Chondrocyte (in vitro differentiated cells): ENCODE measurements around the gene UBASH3B. TPM values are rescaled to one million over a fixed set of nuclear protein-coding genes. Genes with fewer than 3 reads are reported as not detected.

ENCODE experiments used
- DNase-seq: peaks from one replicate; pipeline ENCODE4 v3.0.0; 2021; ENCODE audit warnings: mixed read lengths, low spot score
- H3K27ac Mint-ChIP-seq: one replicate; pipeline ENCODE4 v1.8.0; 2021; ENCODE audit warnings: mild to moderate bottlenecking, moderate library complexity, mixed read lengths; ENCODE audit not compliant: unreplicated experiment
- H3K27me3 Mint-ChIP-seq: 2 replicates; pipeline ENCODE4 v1.8.0; 2021; ENCODE audit warnings: low read depth, mixed read lengths
- H3K36me3 Mint-ChIP-seq: 2 replicates; pipeline ENCODE4 v1.8.0; 2021; ENCODE audit warnings: low read depth, mixed read lengths
- H3K4me1 Mint-ChIP-seq: 2 replicates; pipeline ENCODE4 v1.8.0; 2021; ENCODE audit warnings: low read depth, mild to moderate bottlenecking, mixed read lengths
- H3K4me3 Mint-ChIP-seq: one replicate; pipeline ENCODE4 v1.8.0; 2021; ENCODE audit warnings: mild to moderate bottlenecking, moderate library complexity, mixed read lengths; ENCODE audit not compliant: unreplicated experiment
- H3K9me3 Mint-ChIP-seq: 2 replicates; pipeline ENCODE4 v1.8.0; 2021; ENCODE audit warnings: low read depth, mixed read lengths
- CTCF ChIP-seq: fragments of 200-600 bp; sonication (generic); IDR thresholded peaks from 2 replicates; pipeline ENCODE4 v1.5.0; 2021; ENCODE audit warnings: antibody characterized with exemption, mild to moderate bottlenecking, moderate library complexity
- total RNA-seq: library from RNA; stranded (reverse); gene quantifications from 3 replicates; pipeline ENCODE4 v1.2.1, GENCODE V29; 2021

The UBASH3B gene
- total RNA-seq, 1 donor from 2014 or later: 14.4 TPM

DNA sequence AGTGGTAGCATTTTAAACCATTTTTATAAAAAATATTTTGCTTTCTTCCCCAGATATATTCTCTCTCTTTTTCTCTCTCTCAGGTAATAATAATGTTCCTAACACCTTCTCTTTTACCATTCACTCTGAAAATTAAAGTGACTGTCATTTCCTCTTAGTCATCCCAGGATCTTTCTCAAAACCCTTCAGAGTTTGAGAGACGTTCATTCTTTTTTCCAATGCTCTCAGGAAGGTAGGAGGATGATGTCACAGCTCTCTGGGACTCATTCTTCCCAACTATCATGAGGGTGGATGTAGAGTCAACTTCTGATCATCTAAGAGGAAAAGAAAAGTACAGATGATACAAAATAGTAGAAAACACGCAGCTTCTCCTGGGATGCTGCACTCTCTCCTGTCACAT lies 122.6 kb downstream of the UBASH3B start:
- Mint-ChIP-seq H3K9me3 (no peaks in the 10 kb centered on the region), H3K36me3 (peaks cover 1% of the 10 kb centered on the region), H3K4me1 (peaks cover 34% of the 10 kb centered on the region), H3K4me3 (no peak overlapping the region), H3K27ac (no peak overlapping the region), H3K27me3 (no peaks in the 10 kb centered on the region)
- no peak for TF ChIP-seq CTCF
- no peak for DNase-seq

DNA sequence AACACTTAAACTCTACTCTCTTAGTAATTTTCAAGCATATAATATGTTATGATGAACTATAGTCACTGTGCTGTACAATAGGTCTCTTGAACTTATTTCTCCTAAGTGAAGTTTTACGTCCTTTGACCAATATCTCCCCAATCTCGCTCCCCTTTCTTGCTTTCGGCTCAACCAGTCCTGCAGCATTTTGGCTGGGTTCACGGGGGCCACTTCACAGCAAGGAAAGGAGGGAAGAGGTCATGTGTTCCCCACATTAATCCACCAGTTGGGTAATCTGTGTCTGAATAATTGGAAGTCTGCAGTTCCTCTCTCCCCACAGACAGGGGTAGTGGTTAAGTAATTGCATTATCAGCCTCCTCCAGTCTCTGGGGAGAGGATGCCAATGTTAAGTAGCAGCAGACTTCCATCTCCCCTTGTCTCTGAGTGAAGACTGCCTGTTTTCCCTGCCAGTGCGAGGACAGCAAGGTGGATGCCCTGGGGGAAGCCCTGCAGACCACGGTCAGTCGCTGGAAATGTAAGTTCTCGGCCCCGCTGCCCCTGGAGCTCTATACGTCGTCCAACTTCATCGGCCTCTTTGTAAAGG lies 123.6 kb downstream of the UBASH3B start:
- peaks cover 27% of the 10 kb centered on the region for H3K4me1 Mint-ChIP-seq
- no peaks in the 10 kb centered on the region for H3K9me3 Mint-ChIP-seq
- peaks cover 1% of the 10 kb centered on the region for H3K36me3 Mint-ChIP-seq
- TF ChIP-seq CTCF: no peak
- DNase-seq: no peak
- H3K27ac Mint-ChIP-seq: no peak overlapping the region
- no peaks in the 10 kb centered on the region for H3K27me3 Mint-ChIP-seq
- no peak overlapping the region for H3K4me3 Mint-ChIP-seq

GRCh38 chr11:122780296-122780949 lies 124.9 kb downstream of the UBASH3B start:
- Mint-ChIP-seq H3K4me3 (no peak overlapping the region), H3K27me3 (no peaks in the 10 kb centered on the region), H3K4me1 (peaks cover 39% of the 10 kb centered on the region), H3K36me3 (peaks cover 1% of the 10 kb centered on the region), H3K27ac (no peak overlapping the region), H3K9me3 (no peaks in the 10 kb centered on the region)
- no peak for TF ChIP-seq CTCF
- no peak for DNase-seq

DNA sequence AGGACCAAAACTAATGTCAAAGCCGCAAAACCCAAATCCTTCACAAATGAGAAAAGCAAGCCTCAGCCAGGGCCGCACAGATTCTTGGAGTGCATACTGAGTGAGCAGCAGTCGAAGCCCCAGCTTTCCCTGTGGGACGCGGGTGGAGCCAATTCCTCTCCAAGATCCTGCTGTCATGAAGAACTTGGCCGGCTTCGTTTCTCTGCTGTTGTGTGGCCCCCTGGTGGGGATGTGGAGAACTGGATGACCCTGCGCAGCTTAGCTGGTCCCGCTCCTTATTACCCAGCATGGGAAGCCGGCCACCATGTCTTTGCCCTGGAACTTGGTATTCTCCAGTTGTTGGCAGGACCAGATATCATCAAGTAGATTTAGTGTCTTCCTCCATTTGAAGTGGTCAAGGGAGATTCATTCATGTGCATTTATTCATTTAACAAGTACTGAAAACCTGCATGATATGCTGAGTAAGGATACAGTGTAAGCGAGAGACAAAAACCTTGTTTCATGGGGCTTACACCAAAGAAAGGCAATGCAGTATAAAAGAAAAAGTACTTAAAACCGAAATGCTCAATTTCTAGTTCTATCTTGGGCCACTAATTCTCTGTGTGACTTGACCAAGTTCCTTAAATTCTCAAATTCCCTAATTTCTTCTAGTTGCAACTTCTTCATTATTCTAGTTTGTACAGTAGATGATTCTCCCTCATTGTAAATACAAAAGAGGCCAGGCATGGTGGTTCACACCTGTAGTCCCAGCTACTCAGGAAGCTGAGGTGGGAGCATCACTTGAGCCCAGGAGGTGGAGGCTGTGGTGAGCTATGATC lies 126.1 kb downstream of the UBASH3B start:
- peak overlapping the region; percentile 43 for H3K27ac Mint-ChIP-seq
- peaks cover 1% of the 10 kb centered on the region for H3K36me3 Mint-ChIP-seq
- H3K27me3 Mint-ChIP-seq: no peaks in the 10 kb centered on the region
- H3K4me3 Mint-ChIP-seq: no peak overlapping the region
- peak; percentile 95 for TF ChIP-seq CTCF
- no peaks in the 10 kb centered on the region for H3K9me3 Mint-ChIP-seq
- DNase-seq: peak; percentile 94
- peaks cover 32% of the 10 kb centered on the region for H3K4me1 Mint-ChIP-seq

GRCh38 chr11:122782222-122782621 lies 126.7 kb downstream of the UBASH3B start:
- no peak for TF ChIP-seq CTCF
- Mint-ChIP-seq H3K9me3 (no peaks in the 10 kb centered on the region), H3K27me3 (no peaks in the 10 kb centered on the region), H3K36me3 (peaks cover 3% of the 10 kb centered on the region), H3K4me1 (peaks cover 28% of the 10 kb centered on the region), H3K27ac (no peak overlapping the region), H3K4me3 (no peak overlapping the region)
- DNase-seq: no peak
